ENCODE results near the gene ZNF488. TPM values are rescaled to one million over a fixed set of nuclear protein-coding genes. Genes with fewer than 3 reads are reported as not detected.

The ZNF488 gene
- total RNA-seq, 4 donors from 2014 or later, result 4.1 to 23.5 (median 16.1) TPM

GRCh38 chr10:47361293-47361692 lies 22.8 kb downstream of the ZNF488 start:
- Histone ChIP-seq H3K27me3 (no peaks in the 10 kb centered on the region), H3K27ac (no peak overlapping the region), H3K4me1 (peaks cover 0 to 16% (median 3%) of the 10 kb centered on the region in 4 donors), H3K4me3 (no peak overlapping the region), H3K36me3 (no peaks in the 10 kb centered on the region), H3K9me3 (no peaks in the 10 kb centered on the region)
- TF ChIP-seq CTCF (IDR thresholded peaks at IDR 0.05), result peak in 4 of 6 experiments; percentile 42 to 59 (median 54)
- no peak for TF ChIP-seq POLR2A (IDR thresholded peaks at IDR 0.05)
- peak in 2 of 3 donors; percentile 52 for DNase-seq

GRCh38 chr10:47360419-47361040 lies 23.6 kb downstream of the ZNF488 start:
- Histone ChIP-seq H3K27me3 (no peaks in the 10 kb centered on the region), H3K4me3 (no peak overlapping the region), H3K36me3 (no peaks in the 10 kb centered on the region), H3K9me3 (no peaks in the 10 kb centered on the region), H3K27ac (no peak overlapping the region), H3K4me1 (peaks cover 0 to 16% (median 3%) of the 10 kb centered on the region in 4 donors)
- TF ChIP-seq POLR2A (IDR thresholded peaks at IDR 0.05) (no peak), CTCF (IDR thresholded peaks at IDR 0.05) (no peak)
- peak in 2 of 3 donors; percentile 21 to 24 for DNase-seq

- Histone ChIP-seq H3K27ac (no peak overlapping the region), H3K4me1 (peaks cover 0 to 14% (median 3%) of the 10 kb centered on the region in 4 donors), H3K36me3 (no peaks in the 10 kb centered on the region), H3K9me3 (no peaks in the 10 kb centered on the region), H3K4me3 (no peak overlapping the region), H3K27me3 (no peaks in the 10 kb centered on the region)
- TF ChIP-seq POLR2A (IDR thresholded peaks at IDR 0.05) (no peak), CTCF (IDR thresholded peaks at IDR 0.05) (no peak)
- DNase-seq, result peak in 2 of 3 donors; percentile 19 to 23
Observed at GRCh38 chr10:47359626-47360418, 24.3 kb downstream of the ZNF488 start.

GRCh38 chr10:47359101-47359500 lies 25.0 kb downstream of the ZNF488 start:
- peaks cover 0 to 8% (median 3%) of the 10 kb centered on the region in 4 donors for H3K4me1 ChIP-seq
- peak in 2 of 3 donors; percentile 14 to 22 for DNase-seq

GRCh38 chr10:47358457-47358856 lies 25.6 kb downstream of the ZNF488 start:
- Histone ChIP-seq H3K9me3 (no peaks in the 10 kb centered on the region), H3K4me1 (peaks cover 0 to 8% (median 2%) of the 10 kb centered on the region in 4 donors), H3K4me3 (no peak overlapping the region), H3K27me3 (no peaks in the 10 kb centered on the region), H3K27ac (no peak overlapping the region), H3K36me3 (no peaks in the 10 kb centered on the region)
- TF ChIP-seq POLR2A (IDR thresholded peaks at IDR 0.05) (no peak), CTCF (IDR thresholded peaks at IDR 0.05) (no peak)
- DNase-seq, result peak in 1 of 3 donors; percentile 34

More at GRCh38 chr10:47359101-47359500, 25.0 kb downstream of the ZNF488 start:
- Histone ChIP-seq H3K36me3 (no peaks in the 10 kb centered on the region), H3K27ac (no peak overlapping the region), H3K4me3 (no peak overlapping the region), H3K27me3 (no peaks in the 10 kb centered on the region), H3K9me3 (no peaks in the 10 kb centered on the region)
- TF ChIP-seq POLR2A (IDR thresholded peaks at IDR 0.05), result no peak
- TF ChIP-seq CTCF (IDR thresholded peaks at IDR 0.05), result no peak

All from Peyer's patch (tissue), 4 donors.